GM13977 (cell line): Measurements from ENCODE around the gene GAB3.

Experiments used
- DNase-seq: peaks from one replicate; pipeline ENCODE4 v3.0.0; 2012; ENCODE audit warnings: low spot score
- CTCF ChIP-seq: IDR thresholded peaks from 2 replicates; pipeline ENCODE4 v1.5.1; 2012; ENCODE audit warnings: mild to moderate bottlenecking, control low read depth; ENCODE audit not compliant: insufficient read depth; ENCODE audit errors: extremely low read depth, missing control alignments
- in situ Hi-C: fragments of 300-500 bp; cut with MboI; formaldehyde crosslinking; loops from one replicate; pipeline ENCODE4 v1.12.0; 2022; ENCODE audit warnings: low sequenced_read_pairs, low pct_unique_long_range_greater_than_20kb, mixed read lengths, inconsistent platforms; ENCODE audit not compliant: unreplicated experiment

Gene GAB3

DNA sequence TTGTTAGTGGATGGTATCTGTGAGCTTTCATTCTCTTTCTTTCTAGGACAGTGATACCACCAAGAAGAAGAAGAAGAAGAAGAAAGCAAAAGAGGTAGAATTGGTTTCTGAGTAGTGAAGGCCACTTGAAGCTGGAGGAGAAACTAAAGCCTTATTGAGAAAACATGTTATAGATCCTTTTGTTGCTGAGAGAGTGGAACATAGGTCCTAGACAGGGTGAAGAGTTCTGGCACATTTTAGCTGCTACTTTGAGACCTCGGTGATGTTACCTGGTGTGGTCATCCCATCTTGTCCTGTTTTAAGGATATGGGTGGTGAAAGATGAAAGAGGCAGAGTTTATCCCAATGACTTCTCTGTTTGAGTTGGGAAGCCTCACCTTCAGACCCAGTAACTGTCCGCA, 25.9 kb upstream of the GAB3 start:
- in situ Hi-C loops: no loop called here
- DNase-seq: no peak
- no peak for TF ChIP-seq CTCF

GRCh38 chrX:154775419-154776349, 24.8 kb upstream of the GAB3 start:
- in situ Hi-C loops: no loop called here
- no peak for TF ChIP-seq CTCF
- DNase-seq: no peak

- no peak for DNase-seq
- no peak for TF ChIP-seq CTCF
- in situ Hi-C loops: no loop called here
Measured at GRCh38 chrX:154774622-154775021, 23.7 kb upstream of the GAB3 start.

GRCh38 chrX:154762537-154763296, 11.8 kb upstream of the GAB3 start, which contains the start of gene DKC1:
TSS of gene DKC1 (plus strand) at chrX:154762864. CDS start at chrX:154762966, 102 bp downstream.
- TF ChIP-seq CTCF: no peak
- peak; percentile 92 for DNase-seq
- in situ Hi-C loops: no loop called here

DNA sequence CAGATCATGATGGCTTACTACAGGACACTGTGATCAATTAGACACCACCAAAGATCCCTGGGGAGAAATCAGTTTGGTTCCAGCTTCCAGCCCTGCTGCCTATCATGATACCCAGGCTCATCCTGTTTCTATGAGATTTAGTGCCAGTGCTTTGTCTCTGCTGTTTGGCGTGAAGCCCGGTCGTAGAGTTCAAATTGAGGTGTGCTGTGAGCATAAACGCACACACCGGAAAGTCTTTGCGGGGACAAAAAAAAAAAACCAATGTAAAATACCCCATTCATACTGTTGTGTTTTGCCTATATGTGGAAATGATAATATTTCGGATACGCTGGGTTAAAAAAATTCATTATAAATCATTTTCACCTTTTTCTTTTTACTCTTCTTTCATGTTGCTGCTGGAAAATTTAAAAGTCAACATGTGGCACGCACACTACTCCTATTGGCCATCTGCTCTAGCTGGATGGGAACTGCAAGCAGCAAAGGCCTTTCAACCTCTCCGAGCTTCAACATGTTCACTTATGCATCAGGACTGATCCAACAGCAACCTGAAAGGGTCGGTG, 11.2 kb upstream of the GAB3 start:
- DNase-seq: no peak
- no peak for TF ChIP-seq CTCF
- in situ Hi-C loops: no loop called here

- peak; percentile 2 for DNase-seq
- TF ChIP-seq CTCF: no peak
- in situ Hi-C loops: no loop called here
Measured at GRCh38 chrX:154758696-154759095, 7.8 kb upstream of the GAB3 start.
